ENCODE data around the gene BNC2.

The BNC2 gene

GRCh38 chr9:16753256-16753655 is 117.2 kb downstream of the BNC2 start:
- no peak for DNase-seq (ENCODE audit: low read depth, low spot score)
- no peak for TF ChIP-seq CTCF (IDR thresholded peaks at IDR 0.05; ENCODE audit: insufficient read depth, low read length, missing control alignments)
- ChIA-PET CTCF (interaction anchor here (2.1 kb wide), 1 partner anchor 11 kb away, joined by 5 read pairs; no protein-coding TSS in a partner anchor), POLR2A (no interaction called here)
- H3K4me3 ChIP-seq (ENCODE audit: low read depth, low read length) = no peak overlapping the region

GRCh38 chr9:16752601-16753000 is 117.9 kb downstream of the BNC2 start:
- ChIA-PET POLR2A (interaction anchor here (0.6 kb wide), 1 partner anchor 506 kb away, joined by 3 read pairs; no protein-coding TSS in a partner anchor), CTCF (no interaction called here)
- H3K4me3 ChIP-seq (ENCODE audit: low read depth, low read length) = no peak overlapping the region
- no peak for DNase-seq (ENCODE audit: low read depth, low spot score)
- TF ChIP-seq CTCF (IDR thresholded peaks at IDR 0.05; ENCODE audit: insufficient read depth, low read length, missing control alignments) = no peak

- ChIA-PET POLR2A (no interaction called here), CTCF (no interaction called here)
- DNase-seq (ENCODE audit: low read depth, low spot score) = no peak
- H3K4me3 ChIP-seq (ENCODE audit: low read depth, low read length) = no peak overlapping the region
- TF ChIP-seq CTCF (IDR thresholded peaks at IDR 0.05; ENCODE audit: insufficient read depth, low read length, missing control alignments) = no peak
Observed at GRCh38 chr9:16750553-16750952, 119.9 kb downstream of the BNC2 start.

GRCh38 chr9:16745359-16745758 is 125.1 kb downstream of the BNC2 start:
- ChIA-PET POLR2A (no interaction called here), CTCF (no interaction called here)
- H3K4me3 ChIP-seq (ENCODE audit: low read depth, low read length) = no peak overlapping the region
- DNase-seq (ENCODE audit: low read depth, low spot score) = no peak
- TF ChIP-seq CTCF (IDR thresholded peaks at IDR 0.05; ENCODE audit: insufficient read depth, low read length, missing control alignments) = no peak

GRCh38 chr9:16744394-16744793 is 126.1 kb downstream of the BNC2 start:
- no peak for TF ChIP-seq CTCF (IDR thresholded peaks at IDR 0.05; ENCODE audit: insufficient read depth, low read length, missing control alignments)
- CTCF ChIA-PET = no interaction called here
- DNase-seq (ENCODE audit: low read depth, low spot score) = no peak
- POLR2A ChIA-PET = interaction anchor here (0.6 kb wide), 1 partner anchor 403 kb away, joined by 4 read pairs; no protein-coding TSS in a partner anchor
- H3K4me3 ChIP-seq (ENCODE audit: low read depth, low read length) = no peak overlapping the region

- no peak for DNase-seq (ENCODE audit: low read depth, low spot score)
- POLR2A ChIA-PET = no interaction called here
- no peak for TF ChIP-seq CTCF (IDR thresholded peaks at IDR 0.05; ENCODE audit: insufficient read depth, low read length, missing control alignments)
- H3K4me3 ChIP-seq (ENCODE audit: low read depth, low read length) = no peak overlapping the region
- CTCF ChIA-PET = interaction anchor here (0.5 to 1.3 kb wide), 3 partner anchors 10 to 59 kb away, joined by 3 to 5 read pairs (median 3); no protein-coding TSS in a partner anchor
Observed at GRCh38 chr9:16743375-16743774, 127.1 kb downstream of the BNC2 start.

Data from AG04449 (cell line).